Body of pancreas (tissue), 4 donors: Measurements from ENCODE around the gene AUTS2.

ENCODE experiments used
- CTCF ChIP-seq, 7 experiments: fragments of 450-650 bp in 4 of 7; fragments of 200-600 bp in 3 of 7; sonication (generic) in 3 of 7; IDR thresholded peaks; one replicate each; pipeline ENCODE4 v1.5.1; 2016 to 2019; ENCODE audit warnings: antibody characterized with exemption in 7 of 7
- POLR2A ChIP-seq, 3 donors: fragments of 450-650 bp; IDR thresholded peaks; one replicate each; pipeline ENCODE4 v1.6.1; 2016; ENCODE audit warnings: antibody characterized with exemption in 3 of 3, mild to moderate bottlenecking in 2 of 3

- TF ChIP-seq CTCF (IDR thresholded peaks at IDR 0.05) (no peak), POLR2A (IDR thresholded peaks at IDR 0.05) (no peak)
Observed at GRCh38 chr7:69706070-69706469, 107.8 kb downstream of the AUTS2 start.
